Activated naive CD8-positive, alpha-beta T cell treated with anti-CD3 and anti-CD28 coated beads for 36 hours (primary cell): ENCODE data around the gene GADD45G. TPM values are rescaled to one million over a fixed set of nuclear protein-coding genes. Genes with fewer than 3 reads are reported as not detected.
A peak's percentile ranks its signal among the peaks of the same experiment; 100 is the strongest.

ENCODE experiments used
- DNase-seq: peaks from one replicate; pipeline ENCODE4 v3.0.0; 2021
- H3K27ac Mint-ChIP-seq: one replicate; pipeline ENCODE4 v1.8.0; 2022; ENCODE audit warnings: mild to moderate bottlenecking, moderate library complexity, mixed read lengths
- H3K27me3 Mint-ChIP-seq: one replicate; pipeline ENCODE4 v1.8.0; 2022; ENCODE audit warnings: mild to moderate bottlenecking, mixed read lengths
- H3K36me3 Mint-ChIP-seq: one replicate; pipeline ENCODE4 v1.8.0; 2021; ENCODE audit warnings: mild to moderate bottlenecking, mixed read lengths
- H3K4me1 Mint-ChIP-seq: one replicate; pipeline ENCODE4 v1.8.0; 2021; ENCODE audit warnings: mixed read lengths
- H3K4me3 Mint-ChIP-seq: one replicate; pipeline ENCODE4 v1.8.0; 2022; ENCODE audit warnings: mild to moderate bottlenecking, moderate library complexity, mixed read lengths
- H3K9me3 Mint-ChIP-seq: one replicate; pipeline ENCODE4 v1.8.0; 2022; ENCODE audit warnings: mixed read lengths
- total RNA-seq, 2 experiments: library from RNA; stranded (reverse); gene quantifications; one replicate each; pipeline ENCODE4 v1.2.3, GENCODE V29; 2021

Gene GADD45G
- total RNA-seq, 2 experiments from 2014 or later = 1.4 to 1.8 TPM

- no peaks in the 10 kb centered on the region for H3K36me3 Mint-ChIP-seq
- H3K9me3 Mint-ChIP-seq = no peaks in the 10 kb centered on the region
- H3K4me1 Mint-ChIP-seq = peaks cover 15% of the 10 kb centered on the region
- no peak for DNase-seq
- H3K27ac Mint-ChIP-seq = no peak overlapping the region
- no peak overlapping the region for H3K4me3 Mint-ChIP-seq
- H3K27me3 Mint-ChIP-seq = no peaks in the 10 kb centered on the region
These were observed 4.0 kb upstream of the GADD45G start for GRCh38 chr9:89600831-89601230.

DNA sequence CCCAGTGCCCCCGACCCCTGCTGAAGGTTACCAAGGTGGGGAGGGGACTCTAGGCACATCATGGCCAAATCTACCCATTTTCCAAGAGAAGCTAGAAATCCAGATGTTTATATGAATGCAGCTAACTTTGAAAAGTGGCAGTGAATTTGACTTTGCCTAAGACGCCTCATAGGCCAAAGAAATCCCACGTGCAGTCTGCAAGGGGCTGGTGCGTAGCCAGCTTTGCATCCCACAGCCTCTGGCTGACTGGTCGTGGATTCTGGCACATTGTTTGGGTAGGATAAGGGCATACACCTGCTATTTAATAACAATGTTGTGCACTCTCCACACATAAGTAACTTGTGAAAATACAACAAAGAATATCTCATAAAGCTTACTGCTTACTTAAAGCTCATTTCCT lies 3.5 kb upstream of the GADD45G start:
- Mint-ChIP-seq H3K27me3 (no peaks in the 10 kb centered on the region), H3K27ac (no peak overlapping the region)

GRCh38 chr9:89601856-89602562 lies 2.8 kb upstream of the GADD45G start:
- no peaks in the 10 kb centered on the region for H3K27me3 Mint-ChIP-seq
- no peak overlapping the region for H3K27ac Mint-ChIP-seq
- peaks cover 24% of the 10 kb centered on the region for H3K4me1 Mint-ChIP-seq
- H3K36me3 Mint-ChIP-seq = no peaks in the 10 kb centered on the region
- H3K4me3 Mint-ChIP-seq = no peak overlapping the region
- H3K9me3 Mint-ChIP-seq = no peaks in the 10 kb centered on the region
- DNase-seq = no peak

More for the DNA sequence above, 3.5 kb upstream of the GADD45G start:
- H3K36me3 Mint-ChIP-seq = no peaks in the 10 kb centered on the region
- no peak overlapping the region for H3K4me3 Mint-ChIP-seq
- no peaks in the 10 kb centered on the region for H3K9me3 Mint-ChIP-seq
- H3K4me1 Mint-ChIP-seq = peaks cover 17% of the 10 kb centered on the region
- DNase-seq = no peak

DNA sequence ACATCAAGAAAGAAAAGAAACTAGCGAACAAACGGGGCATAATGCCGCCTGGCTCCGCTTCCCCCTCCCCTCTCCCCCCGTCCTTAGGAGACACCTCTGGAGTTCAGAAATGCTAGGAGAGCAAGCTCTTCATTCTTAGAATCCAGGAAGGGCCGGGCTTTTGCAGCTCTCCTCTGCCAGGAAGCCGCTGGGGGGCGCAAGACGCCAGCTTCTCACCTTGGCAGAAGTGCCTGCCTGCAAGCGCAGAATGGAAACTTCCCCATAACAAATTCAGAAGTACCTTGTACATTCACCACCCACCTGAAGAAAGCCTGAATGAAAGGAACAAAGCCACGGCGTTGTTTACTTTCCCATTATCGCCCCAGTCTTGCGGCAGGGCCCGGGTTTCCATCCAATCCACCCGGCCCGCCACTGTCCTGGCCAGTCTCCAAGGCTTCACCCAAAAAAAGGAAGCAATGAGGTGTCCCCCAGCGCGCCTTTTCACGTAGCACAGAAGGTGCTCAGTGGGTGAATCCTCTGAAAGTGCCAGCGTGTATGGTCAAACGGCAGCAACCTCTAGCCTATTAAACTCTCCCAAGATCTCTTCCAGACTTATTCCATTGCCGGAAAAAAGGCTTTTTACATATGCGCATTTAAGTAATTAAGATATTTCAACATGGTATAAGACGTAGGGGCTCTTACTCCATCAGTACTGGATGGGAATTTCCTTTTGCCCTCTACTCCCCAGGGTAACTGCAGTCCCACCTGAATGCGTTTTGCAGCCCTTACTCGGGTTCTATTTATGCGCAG lies 1.6 kb upstream of the GADD45G start:
- Mint-ChIP-seq H3K36me3 (no peaks in the 10 kb centered on the region), H3K4me1 (peaks cover 28% of the 10 kb centered on the region), H3K27ac (peak overlapping the region; percentile 38), H3K4me3 (peak overlapping the region; percentile 82), H3K27me3 (peaks cover 4% of the 10 kb centered on the region), H3K9me3 (no peaks in the 10 kb centered on the region)
- peak; percentile 86 for DNase-seq

- no peaks in the 10 kb centered on the region for H3K36me3 Mint-ChIP-seq
- no peak overlapping the region for H3K27ac Mint-ChIP-seq
- DNase-seq = peak; percentile 49
These were observed 796 bp upstream of the GADD45G start for GRCh38 chr9:89603767-89604665.

GRCh38 chr9:89605465-89606048 lies 745 bp downstream of the GADD45G start:
- Mint-ChIP-seq H3K4me1 (peaks cover 28% of the 10 kb centered on the region), H3K9me3 (no peaks in the 10 kb centered on the region), H3K27ac (no peak overlapping the region), H3K27me3 (peaks cover 4% of the 10 kb centered on the region), H3K4me3 (peak overlapping the region; percentile 82), H3K36me3 (no peaks in the 10 kb centered on the region)
- peak; percentile 69 for DNase-seq

More at GRCh38 chr9:89603767-89604665, 796 bp upstream of the GADD45G start:
- Mint-ChIP-seq H3K9me3 (no peaks in the 10 kb centered on the region), H3K27me3 (peaks cover 4% of the 10 kb centered on the region), H3K4me1 (peaks cover 28% of the 10 kb centered on the region), H3K4me3 (peak overlapping the region; percentile 82)

DNA sequence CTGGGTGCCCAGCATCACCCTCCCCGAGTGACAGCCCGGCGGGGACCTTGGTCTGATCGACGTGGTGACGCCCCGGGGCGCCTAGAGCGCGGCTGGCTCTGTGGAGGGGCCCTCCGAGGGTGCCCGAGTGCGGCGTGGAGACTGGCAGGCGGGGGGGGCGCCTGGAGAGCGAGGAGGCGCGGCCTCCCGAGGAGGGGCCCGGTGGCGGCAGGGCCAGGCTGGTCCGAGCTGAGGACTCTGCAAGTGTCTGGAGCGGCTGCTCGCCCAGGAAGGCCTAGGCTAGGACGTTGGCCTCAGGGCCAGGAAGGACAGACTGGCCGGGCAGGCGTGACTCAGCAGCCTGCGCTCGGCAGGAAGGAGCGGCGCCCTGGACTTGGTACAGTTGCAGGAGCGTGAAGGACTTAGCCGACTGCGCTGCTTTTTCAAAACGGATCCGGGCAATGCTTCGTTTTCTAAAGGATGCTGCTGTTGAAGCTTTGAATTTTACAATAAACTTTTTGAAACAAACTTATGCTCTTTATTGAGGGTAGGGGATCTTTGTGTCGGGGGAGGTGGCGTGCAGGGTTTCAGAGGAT lies 1.3 kb downstream of the GADD45G start:
- H3K4me1 Mint-ChIP-seq = peaks cover 28% of the 10 kb centered on the region

GRCh38 chr9:89606624-89607311 lies 2.0 kb downstream of the GADD45G start:
- peaks cover 2% of the 10 kb centered on the region for H3K9me3 Mint-ChIP-seq
- DNase-seq = peak; percentile 47

More for the DNA sequence above, 1.3 kb downstream of the GADD45G start:
- DNase-seq = peak; percentile 47
- peak overlapping the region; percentile 82 for H3K4me3 Mint-ChIP-seq
- no peaks in the 10 kb centered on the region for H3K36me3 Mint-ChIP-seq
- no peak overlapping the region for H3K27ac Mint-ChIP-seq
- H3K9me3 Mint-ChIP-seq = no peaks in the 10 kb centered on the region
- peaks cover 4% of the 10 kb centered on the region for H3K27me3 Mint-ChIP-seq

GRCh38 chr9:89608641-89609335 lies 4.0 kb downstream of the GADD45G start:
- DNase-seq = no peak
- Mint-ChIP-seq H3K27me3 (peaks cover 4% of the 10 kb centered on the region), H3K9me3 (peaks cover 5% of the 10 kb centered on the region), H3K4me3 (no peak overlapping the region), H3K27ac (no peak overlapping the region), H3K4me1 (peaks cover 22% of the 10 kb centered on the region), H3K36me3 (no peaks in the 10 kb centered on the region)

More at GRCh38 chr9:89606624-89607311, 2.0 kb downstream of the GADD45G start:
- Mint-ChIP-seq H3K27ac (no peak overlapping the region), H3K4me1 (peaks cover 28% of the 10 kb centered on the region), H3K4me3 (peak overlapping the region; percentile 82), H3K27me3 (peaks cover 4% of the 10 kb centered on the region), H3K36me3 (no peaks in the 10 kb centered on the region)

- no peak overlapping the region for H3K4me3 Mint-ChIP-seq
- H3K27ac Mint-ChIP-seq = no peak overlapping the region
- DNase-seq = no peak
- H3K4me1 Mint-ChIP-seq = peaks cover 28% of the 10 kb centered on the region
- peaks cover 5% of the 10 kb centered on the region for H3K9me3 Mint-ChIP-seq
- peaks cover 4% of the 10 kb centered on the region for H3K27me3 Mint-ChIP-seq
- no peaks in the 10 kb centered on the region for H3K36me3 Mint-ChIP-seq
These were observed 4.7 kb downstream of the GADD45G start for GRCh38 chr9:89609426-89610006.

GRCh38 chr9:89610391-89610925 lies 5.6 kb downstream of the GADD45G start:
- no peak overlapping the region for H3K4me3 Mint-ChIP-seq
- H3K27ac Mint-ChIP-seq = no peak overlapping the region
- peaks cover 21% of the 10 kb centered on the region for H3K4me1 Mint-ChIP-seq
- H3K9me3 Mint-ChIP-seq = peaks cover 5% of the 10 kb centered on the region
- DNase-seq = no peak
- peaks cover 4% of the 10 kb centered on the region for H3K27me3 Mint-ChIP-seq
- H3K36me3 Mint-ChIP-seq = no peaks in the 10 kb centered on the region

DNA sequence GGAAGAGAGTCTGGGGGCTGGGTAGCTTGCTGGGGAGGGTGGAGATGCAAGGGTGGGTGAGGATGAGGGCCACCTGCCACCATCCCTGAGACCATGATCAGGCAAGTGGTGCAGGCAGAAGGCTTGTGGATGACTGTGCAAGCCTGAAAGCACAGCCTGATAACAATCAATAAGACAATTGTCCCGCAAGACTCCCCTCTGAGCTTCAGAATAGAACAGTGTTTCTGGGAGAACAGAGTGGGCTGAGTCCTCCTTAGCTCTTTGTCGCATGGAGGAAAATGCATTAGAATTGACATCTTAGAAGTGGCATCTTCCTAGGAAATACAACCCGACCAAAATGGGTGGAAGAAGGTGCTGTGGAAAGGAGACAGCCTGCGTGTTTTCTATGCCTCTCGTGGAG lies 6.6 kb downstream of the GADD45G start:
- Mint-ChIP-seq H3K27me3 (peaks cover 4% of the 10 kb centered on the region), H3K27ac (no peak overlapping the region), H3K4me3 (no peak overlapping the region), H3K9me3 (peaks cover 5% of the 10 kb centered on the region), H3K4me1 (peaks cover 16% of the 10 kb centered on the region), H3K36me3 (no peaks in the 10 kb centered on the region)
- no peak for DNase-seq
